SK-N-DZ (cell line): Measurements from ENCODE around the gene RUFY3. TPM values are rescaled to one million over a fixed set of nuclear protein-coding genes. Genes with fewer than 3 reads are reported as not detected.
"Not testable (repeated sequence)": the region's sequence is repeated elsewhere in the genome, so short reads cannot be mapped to it uniquely, and the experiment has no call there.

Experiments
- DNase-seq: peaks from one replicate; pipeline ENCODE4 v3.0.0-alpha.2; 2015; ENCODE audit warnings: low spot score
- polyA plus RNA-seq, 2 experiments: library from polyadenylated mRNA; depleted of rRNA; stranded (reverse); fragments of >200 nt; gene quantifications; 2 replicates each; pipeline ENCODE4 v1.2.3, GENCODE V29; 2014

The RUFY3 gene
- 84.5 and 89.6 TPM in 2 replicates for polyA plus RNA-seq (2014; cell fraction: cytosol; rRNA removed)
- polyA plus RNA-seq (2014; cell fraction: nucleus; rRNA removed), result 109 and 112 TPM in 2 replicates

GRCh38 chr4:70721747-70722146, at the start of gene RUFY3:
Gene RUFY3, plus strand, starts transcription at chr4:70721964. Its CDS starts 610 bp downstream, at chr4:70722574.
- DNase-seq, result peak; percentile 95

- DNase-seq, result no peak
Observed at GRCh38 chr4:70674191-70674590, 47.6 kb upstream of the RUFY3 start.

DNA sequence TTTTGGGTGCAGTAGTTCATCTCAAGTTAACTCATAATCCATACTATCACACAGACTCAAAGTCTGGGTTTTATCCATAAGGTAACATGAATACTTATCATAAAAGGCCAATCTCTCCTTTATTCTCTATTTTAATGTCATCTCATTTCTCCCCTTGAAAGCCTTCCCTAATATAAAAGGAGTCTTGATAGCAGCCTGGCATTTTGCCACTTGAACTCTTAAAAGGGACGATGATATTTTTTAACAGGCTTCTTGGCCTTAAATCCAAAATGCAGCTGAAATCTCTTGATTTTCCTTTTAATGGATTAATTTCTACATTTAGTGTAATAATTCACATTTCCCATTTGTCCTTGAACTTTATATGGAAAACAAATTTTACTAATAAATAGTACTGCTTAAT, 47.0 kb upstream of the RUFY3 start:
- no peak for DNase-seq

DNA sequence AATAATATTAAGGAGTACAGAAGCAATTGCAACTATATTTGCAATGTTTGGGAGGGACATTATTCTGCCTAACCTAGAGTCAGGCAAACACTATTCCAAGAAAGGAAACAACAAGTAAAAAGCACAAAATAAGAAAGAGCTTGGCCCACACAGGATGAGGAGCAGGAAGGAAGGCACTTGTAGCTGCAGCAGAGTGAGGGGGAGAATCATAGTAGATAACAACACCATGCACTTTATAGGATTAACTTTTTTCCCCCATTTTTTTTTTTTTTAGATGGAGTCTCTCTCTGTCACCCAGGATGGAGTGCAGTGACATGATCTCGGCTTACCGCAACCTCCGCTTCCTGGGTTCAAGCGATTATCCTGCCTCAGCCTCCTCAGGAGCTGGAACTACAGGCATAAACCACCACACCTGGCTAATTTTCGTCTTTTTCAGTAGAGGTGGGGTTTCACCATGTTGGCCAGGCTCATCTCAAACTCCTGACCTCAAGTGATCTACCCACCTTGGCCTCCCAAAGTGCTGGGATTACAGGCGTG, 45.1 kb upstream of the RUFY3 start:
- DNase-seq, result no peak

DNA sequence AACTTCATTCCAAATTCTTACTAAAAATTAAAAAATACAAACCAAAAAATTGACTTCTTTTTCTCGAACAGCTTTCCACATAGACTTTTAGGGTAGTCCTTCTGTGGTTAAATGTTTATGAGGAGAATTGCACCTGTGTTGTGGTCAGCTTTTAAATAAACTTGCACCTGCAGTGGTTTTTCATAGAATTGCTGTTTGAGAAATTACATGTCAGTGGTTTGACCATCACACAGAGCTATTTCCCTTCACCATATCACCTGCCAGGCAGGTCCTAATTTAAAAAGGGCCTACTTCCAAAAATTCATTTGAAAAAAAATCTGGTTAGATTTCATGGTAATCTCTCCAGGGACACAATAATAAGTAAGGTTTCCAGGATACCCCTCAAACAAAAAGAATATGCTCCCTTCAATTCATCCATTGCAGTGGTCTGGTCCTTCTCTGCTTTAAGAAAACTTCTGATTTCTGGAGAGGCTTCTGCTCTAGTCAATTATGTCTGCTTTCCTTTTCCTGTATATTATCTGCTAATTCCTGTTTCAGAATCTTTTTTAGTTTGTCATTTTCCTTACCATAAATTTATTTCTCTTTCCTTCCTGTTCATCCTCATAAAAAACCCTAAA, 43.3 kb upstream of the RUFY3 start:
- DNase-seq, result no peak

GRCh38 chr4:70680934-70681333, 40.8 kb upstream of the RUFY3 start:
- no peak for DNase-seq

DNA sequence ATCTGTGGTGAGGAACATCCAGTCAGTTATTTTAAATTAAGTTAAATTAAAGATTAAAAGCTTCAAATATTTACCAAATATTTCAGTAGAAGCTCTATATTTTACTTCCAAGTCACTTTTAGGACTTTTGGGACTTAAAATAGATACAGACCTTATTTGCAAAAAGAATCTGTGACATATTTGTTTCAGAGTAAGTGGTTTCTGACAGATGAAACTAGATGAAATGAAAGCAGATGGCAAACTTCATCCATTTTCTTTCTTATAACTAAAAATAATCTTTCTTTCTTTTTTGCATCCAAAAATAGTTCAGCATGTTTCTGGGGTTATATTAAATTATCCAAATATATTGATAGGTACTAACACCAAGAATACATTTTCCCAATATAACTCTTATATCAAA, 40.1 kb upstream of the RUFY3 start:
- DNase-seq, result no peak

GRCh38 chr4:70682142-70682541, 39.6 kb upstream of the RUFY3 start:
- DNase-seq, result not testable (repeated sequence)

- DNase-seq, result no peak
Observed at GRCh38 chr4:70687392-70687791, 34.4 kb upstream of the RUFY3 start.

GRCh38 chr4:70687821-70688794, 33.7 kb upstream of the RUFY3 start, which contains the start of gene UTP3:
Gene UTP3, plus strand, starts transcription at chr4:70688532. Its CDS starts 146 bp downstream, at chr4:70688678.
- peak; percentile 98 for DNase-seq

DNA sequence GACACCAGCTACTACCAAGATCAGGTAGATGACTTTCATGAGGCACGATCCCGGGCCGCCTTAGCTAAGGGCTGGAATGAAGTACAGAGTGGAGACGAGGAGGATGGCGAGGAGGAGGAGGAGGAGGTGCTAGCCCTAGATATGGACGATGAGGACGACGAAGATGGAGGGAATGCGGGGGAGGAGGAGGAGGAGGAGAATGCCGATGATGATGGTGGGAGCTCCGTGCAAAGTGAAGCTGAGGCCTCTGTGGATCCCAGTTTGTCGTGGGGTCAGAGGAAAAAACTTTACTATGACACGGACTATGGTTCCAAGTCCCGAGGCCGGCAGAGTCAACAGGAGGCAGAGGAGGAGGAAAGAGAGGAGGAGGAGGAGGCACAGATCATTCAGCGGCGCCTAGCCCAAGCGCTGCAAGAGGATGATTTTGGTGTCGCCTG, 33.0 kb upstream of the RUFY3 start:
- no peak for DNase-seq

GRCh38 chr4:70691661-70692060, 30.1 kb upstream of the RUFY3 start:
- no peak for DNase-seq

GRCh38 chr4:70694633-70695032, 27.1 kb upstream of the RUFY3 start:
- not testable (repeated sequence) for DNase-seq

GRCh38 chr4:70698435-70698834, 23.3 kb upstream of the RUFY3 start:
- not testable (repeated sequence) for DNase-seq

DNA sequence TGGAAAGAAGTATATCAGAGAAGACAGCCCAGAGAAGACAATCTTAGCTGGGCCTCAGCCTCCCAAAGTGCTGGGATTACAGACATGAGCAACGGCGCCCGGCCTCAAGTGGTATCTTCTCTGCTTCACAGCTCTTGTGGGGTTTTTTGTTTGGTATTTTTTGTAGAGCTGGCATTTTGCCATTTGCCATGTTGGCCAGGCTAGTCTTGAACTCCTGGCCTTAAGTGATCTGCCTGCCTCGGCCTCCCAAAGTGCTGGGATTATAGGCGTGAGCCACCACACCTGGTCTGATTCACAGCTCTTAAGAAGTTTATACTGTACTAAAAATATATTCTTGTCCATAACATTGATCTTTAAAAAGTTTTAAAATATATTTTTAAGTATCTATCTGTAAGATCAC, 21.1 kb upstream of the RUFY3 start:
- DNase-seq, result no peak

- no peak for DNase-seq
Observed at GRCh38 chr4:70701271-70701670, 20.5 kb upstream of the RUFY3 start.

DNA sequence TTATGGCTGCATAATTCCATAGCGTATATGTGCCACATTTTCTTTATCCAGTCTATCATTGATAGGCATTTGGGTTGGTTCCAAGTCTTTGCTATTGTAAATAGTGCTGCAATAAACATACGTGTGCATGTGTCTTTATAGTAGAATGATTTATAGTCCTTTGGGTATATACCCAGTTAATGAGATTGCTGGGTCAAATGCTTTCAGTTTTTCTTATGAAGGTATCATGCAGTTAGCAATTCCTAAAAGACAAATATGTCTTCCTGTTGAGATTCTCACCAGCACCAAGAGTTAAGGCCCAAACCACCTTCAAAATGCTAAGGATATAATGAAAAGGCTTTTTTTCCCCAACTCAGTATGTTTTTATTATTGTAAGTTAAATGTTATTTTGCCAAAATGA, 19.2 kb upstream of the RUFY3 start:
- not testable (repeated sequence) for DNase-seq

DNA sequence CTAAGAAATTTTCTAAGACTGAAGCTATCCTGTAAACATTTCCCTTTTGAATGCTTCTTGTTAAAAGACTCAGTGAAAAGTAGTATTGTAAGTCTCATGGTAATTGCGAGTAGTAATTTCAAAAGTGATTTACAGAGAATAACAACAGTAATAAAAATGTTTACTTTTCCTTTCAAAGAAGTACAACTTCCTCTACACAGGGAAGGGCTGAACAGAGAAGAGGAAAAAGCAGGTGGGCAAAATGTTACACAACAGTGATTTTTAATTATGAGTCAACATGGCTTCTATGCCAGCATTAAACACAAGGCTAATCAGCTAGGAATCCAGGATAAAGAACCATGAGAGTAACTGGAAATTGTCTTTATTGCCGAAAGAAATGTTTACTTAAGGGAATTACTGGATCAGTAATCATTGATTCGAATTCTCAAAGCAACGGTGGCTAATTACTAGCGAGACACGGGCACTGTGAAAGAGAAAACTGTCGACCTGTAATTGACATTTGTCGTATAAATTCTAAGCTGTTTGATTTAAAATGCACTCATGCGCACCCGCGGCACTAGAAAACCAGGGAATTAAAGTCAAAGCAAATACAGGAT, 18.0 kb upstream of the RUFY3 start:
- peak; percentile 8 for DNase-seq

DNA sequence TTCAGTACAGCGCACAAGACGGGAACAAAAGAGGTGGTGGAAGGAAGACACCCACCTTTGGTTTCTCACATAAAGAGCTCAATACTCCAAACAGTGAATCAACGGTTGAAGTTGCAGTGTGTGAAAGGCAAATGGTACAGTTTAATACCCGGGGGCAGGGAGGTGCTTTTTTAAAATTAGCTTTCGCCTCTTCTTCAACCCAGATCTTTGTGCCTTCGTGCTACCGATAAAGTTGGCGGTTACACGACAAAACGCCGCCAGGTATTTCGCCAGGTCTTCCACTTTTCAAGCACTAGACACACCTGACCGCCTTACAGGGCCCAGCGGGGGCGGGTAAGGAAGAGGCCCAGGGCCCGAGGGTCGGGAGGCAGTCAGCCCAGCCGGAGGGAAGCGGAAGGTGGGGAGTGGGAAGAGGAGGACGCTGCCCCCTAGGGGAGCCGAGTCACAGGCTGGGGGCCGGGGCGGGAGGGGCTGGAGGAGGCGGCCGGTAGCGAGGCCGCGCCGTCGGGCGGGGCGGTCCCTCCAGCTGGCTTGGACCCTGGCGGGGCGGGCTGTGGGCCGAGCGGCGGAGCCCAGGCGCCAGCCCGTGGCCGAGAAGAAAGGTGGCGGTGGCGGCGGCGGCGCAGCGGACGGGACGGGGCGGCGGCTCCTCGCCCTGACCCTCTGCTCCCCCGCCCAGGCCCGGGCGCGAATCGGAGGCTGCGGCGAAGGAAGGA, 17.4 kb upstream of the RUFY3 start:
- peak; percentile 81 for DNase-seq

GRCh38 chr4:70704931-70705182, 16.9 kb upstream of the RUFY3 start:
- no peak for DNase-seq
